GM10266 (cell line): Measurements from ENCODE around the gene TGFBI.

Experiments
- DNase-seq: peaks from one replicate; pipeline ENCODE4 v3.0.0; 2012; ENCODE audit errors: extremely low spot score
- TF ChIP-seq, protein P1 (sequence below): IDR thresholded peaks from 2 replicates; pipeline ENCODE4 v1.5.1; 2012; ENCODE audit warnings: mild to moderate bottlenecking, low read depth; ENCODE audit not compliant: control insufficient read depth, insufficient read depth; ENCODE audit errors: missing control alignments

The TGFBI gene

DNA sequence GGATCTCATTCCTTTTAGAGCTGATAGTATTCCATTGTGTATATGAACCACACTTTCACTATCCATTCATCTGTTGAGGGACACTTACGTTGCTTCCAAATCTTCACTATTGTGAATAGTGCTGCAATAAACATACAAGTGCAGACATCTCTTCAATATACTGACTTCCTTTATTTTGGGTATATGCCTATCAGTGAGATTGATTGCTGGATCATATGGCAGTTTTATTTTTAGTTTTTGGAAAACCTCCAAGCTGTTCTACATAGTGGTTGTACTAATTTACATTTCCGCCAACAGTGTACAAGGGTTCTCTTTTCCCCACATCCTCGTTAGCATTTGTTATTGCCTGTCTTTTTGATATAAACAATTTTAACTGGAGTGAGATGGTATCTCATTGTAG, 40.2 kb upstream of the TGFBI start:
- TF ChIP-seq, protein P1, sequence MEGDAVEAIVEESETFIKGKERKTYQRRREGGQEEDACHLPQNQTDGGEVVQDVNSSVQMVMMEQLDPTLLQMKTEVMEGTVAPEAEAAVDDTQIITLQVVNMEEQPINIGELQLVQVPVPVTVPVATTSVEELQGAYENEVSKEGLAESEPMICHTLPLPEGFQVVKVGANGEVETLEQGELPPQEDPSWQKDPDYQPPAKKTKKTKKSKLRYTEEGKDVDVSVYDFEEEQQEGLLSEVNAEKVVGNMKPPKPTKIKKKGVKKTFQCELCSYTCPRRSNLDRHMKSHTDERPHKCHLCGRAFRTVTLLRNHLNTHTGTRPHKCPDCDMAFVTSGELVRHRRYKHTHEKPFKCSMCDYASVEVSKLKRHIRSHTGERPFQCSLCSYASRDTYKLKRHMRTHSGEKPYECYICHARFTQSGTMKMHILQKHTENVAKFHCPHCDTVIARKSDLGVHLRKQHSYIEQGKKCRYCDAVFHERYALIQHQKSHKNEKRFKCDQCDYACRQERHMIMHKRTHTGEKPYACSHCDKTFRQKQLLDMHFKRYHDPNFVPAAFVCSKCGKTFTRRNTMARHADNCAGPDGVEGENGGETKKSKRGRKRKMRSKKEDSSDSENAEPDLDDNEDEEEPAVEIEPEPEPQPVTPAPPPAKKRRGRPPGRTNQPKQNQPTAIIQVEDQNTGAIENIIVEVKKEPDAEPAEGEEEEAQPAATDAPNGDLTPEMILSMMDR = no peak
- DNase-seq = no peak

GRCh38 chr5:135989686-135990085, 39.1 kb upstream of the TGFBI start:
- no peak for DNase-seq
- TF ChIP-seq, protein P1 = no peak

DNA sequence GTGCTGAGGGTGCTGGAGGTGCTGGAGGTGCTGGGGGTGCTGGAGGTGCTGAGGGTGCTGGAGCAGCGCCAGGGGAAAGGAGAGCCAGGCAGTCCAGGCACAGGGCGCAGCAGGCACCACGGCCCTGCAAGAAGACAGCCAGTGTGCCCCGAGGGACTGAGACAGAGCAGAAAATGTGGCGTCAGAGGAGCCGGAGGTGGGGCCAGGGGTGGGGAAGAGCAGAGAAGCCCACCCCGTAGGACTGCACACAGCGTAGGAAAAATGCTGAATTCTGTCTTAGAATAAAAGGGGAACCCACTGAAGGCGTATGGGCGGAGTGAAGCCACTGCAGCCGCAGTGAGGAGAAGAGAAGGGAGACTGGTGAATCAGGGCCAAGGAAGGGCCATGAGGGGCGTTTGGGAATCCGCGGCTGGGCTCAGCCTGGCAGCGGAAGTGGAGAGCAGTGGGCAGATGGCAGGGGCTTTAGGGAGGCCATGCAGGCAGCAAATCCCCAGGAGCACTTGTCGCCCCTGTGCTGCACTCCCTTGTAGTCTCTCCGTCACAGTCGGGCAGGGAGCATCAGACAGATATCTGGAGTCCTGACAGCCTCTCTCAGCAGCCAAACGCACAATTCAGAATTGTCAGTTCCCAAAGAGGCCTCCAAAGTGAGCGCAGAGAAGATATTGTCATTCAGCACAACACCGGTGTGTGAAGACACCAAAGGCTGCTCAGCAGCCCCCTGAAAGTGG, 38.1 kb upstream of the TGFBI start:
- no peak for DNase-seq
- TF ChIP-seq, protein P1 = no peak

- no peak for DNase-seq
- TF ChIP-seq, protein P1 = no peak
Observed at GRCh38 chr5:135991429-135991828, 37.4 kb upstream of the TGFBI start.

DNA sequence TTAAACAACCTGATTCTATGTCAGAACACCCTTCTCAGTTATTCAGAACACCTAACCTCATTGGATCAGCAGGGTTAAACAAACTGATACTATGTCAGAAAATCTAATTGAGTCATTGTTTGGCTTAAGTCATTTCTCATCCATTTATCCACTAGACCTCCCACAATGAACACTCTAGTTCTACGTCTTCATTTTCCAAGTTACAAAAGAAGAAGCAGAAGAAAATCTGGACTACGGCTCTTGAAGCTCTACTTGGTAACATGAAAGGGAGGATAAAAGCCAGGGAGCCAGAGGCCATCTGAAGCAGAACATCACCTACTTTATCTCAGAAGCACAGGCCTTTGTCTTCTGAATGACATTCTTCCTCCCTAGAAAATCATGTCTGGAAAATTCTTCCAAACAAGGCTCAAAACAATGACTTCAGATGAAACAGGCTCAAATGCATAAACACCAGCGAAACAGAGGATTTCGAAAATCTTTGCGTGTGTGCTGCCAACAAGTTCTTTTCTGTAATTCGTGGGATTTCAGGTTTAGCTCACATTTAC, 35.4 kb upstream of the TGFBI start:
- TF ChIP-seq, protein P1 = no peak
- DNase-seq = no peak

DNA sequence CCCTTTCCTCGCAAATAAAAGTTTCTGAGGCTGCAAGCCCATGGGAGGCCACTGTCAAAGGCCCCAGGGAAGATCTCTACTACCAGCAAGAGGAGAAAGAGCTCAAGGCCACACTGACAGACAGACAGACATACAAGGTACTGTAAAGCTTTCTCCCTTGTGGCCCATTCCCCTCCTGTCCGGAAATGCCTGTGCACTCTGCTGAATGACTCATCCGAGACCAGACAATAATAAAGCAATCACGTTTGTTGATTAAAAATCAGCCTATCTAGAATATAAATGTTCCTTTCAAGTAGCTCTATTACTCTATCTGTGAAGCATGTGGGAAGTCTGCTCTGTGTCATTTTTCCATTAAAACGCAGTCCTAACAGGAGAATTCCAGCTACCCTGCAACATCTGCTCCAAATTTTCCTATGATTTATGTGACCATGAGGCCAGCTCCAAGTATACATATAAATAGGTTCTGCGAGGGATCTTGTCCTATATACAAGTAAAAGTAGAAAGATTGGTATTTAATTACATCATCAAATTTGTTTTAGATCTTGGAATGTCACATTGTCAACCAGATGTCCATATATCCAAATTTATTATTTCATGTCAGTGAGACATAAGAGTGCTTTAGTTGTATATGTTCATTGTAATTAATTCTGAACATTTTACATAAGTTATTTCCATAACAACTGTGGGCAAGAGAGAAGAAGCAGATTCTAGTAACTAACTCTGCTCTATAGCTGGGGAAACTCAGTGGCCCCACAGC, 34.7 kb upstream of the TGFBI start:
- no peak for DNase-seq
- TF ChIP-seq, protein P1 = no peak

- no peak for DNase-seq
- TF ChIP-seq, protein P1 = no peak
Observed at GRCh38 chr5:135995976-135996375, 32.8 kb upstream of the TGFBI start.
